Gastroesophageal sphincter (tissue), 3 donors: Measurements from ENCODE around the gene UBE2M.
"Not testable (repeated sequence)": the region's sequence is repeated elsewhere in the genome, so short reads cannot be mapped to it uniquely, and the experiment has no call there.

Source experiments
- POLR2A ChIP-seq, 2 donors: fragments of 450-650 bp; IDR thresholded peaks; one replicate each; pipeline ENCODE4 v1.6.1; 2017; ENCODE audit warnings: antibody characterized with exemption in 2 of 2, mild to moderate bottlenecking in 2 of 2, moderate library complexity in 1 of 2
- TF ChIP-seq, protein P1 (sequence below), 4 experiments: fragments of 200-600 bp in 2 of 4; fragments of 450-650 bp in 2 of 4; sonication (generic) in 1 of 4; IDR thresholded peaks; one replicate each; pipeline ENCODE4 v1.5.1; 2017 to 2019; ENCODE audit warnings: antibody characterized with exemption in 4 of 4, mild to moderate bottlenecking in 2 of 4, moderate library complexity in 2 of 4

DNA sequence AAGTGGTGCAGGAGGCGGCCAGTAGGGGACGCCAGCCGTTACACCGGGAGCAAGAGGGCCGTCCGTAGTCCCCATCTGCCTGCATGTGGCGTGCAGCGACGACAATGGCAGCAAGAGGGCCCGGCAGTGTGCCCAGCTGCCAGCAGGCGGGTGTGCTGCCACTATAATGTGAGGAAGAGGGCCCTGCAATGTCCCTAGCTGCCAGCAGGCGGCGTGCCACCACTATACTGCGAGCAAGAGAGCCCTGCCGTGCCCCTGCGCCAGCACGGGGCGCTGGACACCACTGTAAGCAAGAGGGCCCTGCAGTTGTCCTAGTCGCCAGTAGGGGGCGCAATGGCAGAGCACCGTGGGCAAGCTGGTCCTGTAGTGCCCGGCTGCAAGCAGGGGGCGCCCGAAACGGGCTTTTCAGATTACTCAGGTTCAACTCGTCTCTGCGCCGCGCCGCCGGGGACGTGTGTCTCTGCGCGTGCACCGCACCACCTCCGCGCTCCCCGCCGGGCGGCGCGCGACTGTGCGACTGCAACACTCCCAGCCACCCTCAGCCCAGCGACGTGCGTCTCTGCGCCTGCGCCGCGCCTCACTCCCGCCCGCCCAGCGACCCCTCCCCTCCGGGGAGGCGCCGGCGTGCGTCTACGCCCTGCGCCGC, 48.0 kb upstream of the UBE2M start:
- TF ChIP-seq POLR2A (IDR thresholded peaks at IDR 0.05) = not testable (repeated sequence)
- TF ChIP-seq, protein P1, sequence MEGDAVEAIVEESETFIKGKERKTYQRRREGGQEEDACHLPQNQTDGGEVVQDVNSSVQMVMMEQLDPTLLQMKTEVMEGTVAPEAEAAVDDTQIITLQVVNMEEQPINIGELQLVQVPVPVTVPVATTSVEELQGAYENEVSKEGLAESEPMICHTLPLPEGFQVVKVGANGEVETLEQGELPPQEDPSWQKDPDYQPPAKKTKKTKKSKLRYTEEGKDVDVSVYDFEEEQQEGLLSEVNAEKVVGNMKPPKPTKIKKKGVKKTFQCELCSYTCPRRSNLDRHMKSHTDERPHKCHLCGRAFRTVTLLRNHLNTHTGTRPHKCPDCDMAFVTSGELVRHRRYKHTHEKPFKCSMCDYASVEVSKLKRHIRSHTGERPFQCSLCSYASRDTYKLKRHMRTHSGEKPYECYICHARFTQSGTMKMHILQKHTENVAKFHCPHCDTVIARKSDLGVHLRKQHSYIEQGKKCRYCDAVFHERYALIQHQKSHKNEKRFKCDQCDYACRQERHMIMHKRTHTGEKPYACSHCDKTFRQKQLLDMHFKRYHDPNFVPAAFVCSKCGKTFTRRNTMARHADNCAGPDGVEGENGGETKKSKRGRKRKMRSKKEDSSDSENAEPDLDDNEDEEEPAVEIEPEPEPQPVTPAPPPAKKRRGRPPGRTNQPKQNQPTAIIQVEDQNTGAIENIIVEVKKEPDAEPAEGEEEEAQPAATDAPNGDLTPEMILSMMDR (IDR thresholded peaks at IDR 0.05) = peak in 1 of 4 experiments; percentile 45
